ENCODE data around the gene CPNE5. TPM values are rescaled to one million over a fixed set of nuclear protein-coding genes. Genes with fewer than 3 reads are reported as not detected.

Gene CPNE5
- total RNA-seq, 4 donors from 2014 or later = 0.19 to 1.3 (median 0.59) TPM

DNA sequence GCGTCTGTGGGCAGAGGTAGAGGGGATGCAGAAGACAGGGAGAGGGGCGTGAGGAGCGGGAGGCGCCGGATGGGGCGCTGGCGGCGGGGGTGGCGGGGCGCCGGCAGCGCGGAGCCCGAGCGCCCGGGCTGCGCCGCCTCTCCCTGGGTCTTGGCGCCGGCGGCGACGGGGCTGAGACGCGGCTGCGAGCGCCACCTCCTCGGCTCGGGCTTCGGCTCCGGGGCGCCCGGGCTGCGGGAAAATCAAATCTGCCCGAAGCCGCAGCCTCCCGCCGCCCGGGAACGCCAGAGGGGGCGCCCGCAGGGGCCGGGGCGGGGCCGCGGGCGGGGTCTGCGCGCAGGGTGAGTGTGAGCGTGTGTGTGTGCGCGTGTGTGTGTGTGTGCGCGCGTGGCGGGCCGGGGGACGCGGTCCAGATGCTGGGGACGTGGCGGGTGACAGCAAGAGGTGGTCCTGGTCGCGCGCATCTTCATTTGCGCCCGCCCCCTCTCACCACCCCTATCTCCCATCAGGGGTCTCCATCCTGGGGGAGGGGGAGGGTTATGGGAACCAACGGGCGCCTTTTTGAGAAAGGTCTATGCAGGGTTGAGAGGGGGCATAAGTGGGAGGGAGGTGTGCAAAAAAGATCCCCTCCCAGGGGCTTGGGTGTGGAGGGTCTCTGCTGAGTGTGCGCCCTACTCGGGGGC lies 646 bp upstream of the CPNE5 start:
- TF ChIP-seq, protein P1, sequence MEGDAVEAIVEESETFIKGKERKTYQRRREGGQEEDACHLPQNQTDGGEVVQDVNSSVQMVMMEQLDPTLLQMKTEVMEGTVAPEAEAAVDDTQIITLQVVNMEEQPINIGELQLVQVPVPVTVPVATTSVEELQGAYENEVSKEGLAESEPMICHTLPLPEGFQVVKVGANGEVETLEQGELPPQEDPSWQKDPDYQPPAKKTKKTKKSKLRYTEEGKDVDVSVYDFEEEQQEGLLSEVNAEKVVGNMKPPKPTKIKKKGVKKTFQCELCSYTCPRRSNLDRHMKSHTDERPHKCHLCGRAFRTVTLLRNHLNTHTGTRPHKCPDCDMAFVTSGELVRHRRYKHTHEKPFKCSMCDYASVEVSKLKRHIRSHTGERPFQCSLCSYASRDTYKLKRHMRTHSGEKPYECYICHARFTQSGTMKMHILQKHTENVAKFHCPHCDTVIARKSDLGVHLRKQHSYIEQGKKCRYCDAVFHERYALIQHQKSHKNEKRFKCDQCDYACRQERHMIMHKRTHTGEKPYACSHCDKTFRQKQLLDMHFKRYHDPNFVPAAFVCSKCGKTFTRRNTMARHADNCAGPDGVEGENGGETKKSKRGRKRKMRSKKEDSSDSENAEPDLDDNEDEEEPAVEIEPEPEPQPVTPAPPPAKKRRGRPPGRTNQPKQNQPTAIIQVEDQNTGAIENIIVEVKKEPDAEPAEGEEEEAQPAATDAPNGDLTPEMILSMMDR (IDR thresholded peaks at IDR 0.05; ENCODE audit: low read depth) = no peak

- TF ChIP-seq, protein P1 (IDR thresholded peaks at IDR 0.05; ENCODE audit: low read depth) = no peak
Measured at GRCh38 chr6:36837686-36838085, 1.6 kb downstream of the CPNE5 start.

DNA sequence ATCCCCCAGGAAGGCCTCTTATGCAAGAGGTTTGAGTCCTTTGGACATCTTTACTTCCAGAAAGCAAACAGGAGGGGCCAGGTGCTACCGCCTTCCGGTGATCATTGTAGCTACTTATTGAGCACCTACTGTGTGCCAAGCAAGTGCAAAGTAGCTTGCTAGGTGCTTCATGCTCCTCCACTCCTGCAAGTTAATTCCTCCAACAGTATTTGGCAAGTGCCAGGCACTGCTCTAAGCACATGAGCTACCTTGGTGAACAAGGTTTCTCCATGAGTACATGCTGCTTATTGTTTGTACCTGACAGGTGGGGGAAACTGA lies 2.3 kb downstream of the CPNE5 start:
- TF ChIP-seq, protein P1 (IDR thresholded peaks at IDR 0.05; ENCODE audit: low read depth) = no peak

GRCh38 chr6:36836111-36837021 lies 2.9 kb downstream of the CPNE5 start:
- TF ChIP-seq, protein P1 (IDR thresholded peaks at IDR 0.05; ENCODE audit: low read depth) = no peak

DNA sequence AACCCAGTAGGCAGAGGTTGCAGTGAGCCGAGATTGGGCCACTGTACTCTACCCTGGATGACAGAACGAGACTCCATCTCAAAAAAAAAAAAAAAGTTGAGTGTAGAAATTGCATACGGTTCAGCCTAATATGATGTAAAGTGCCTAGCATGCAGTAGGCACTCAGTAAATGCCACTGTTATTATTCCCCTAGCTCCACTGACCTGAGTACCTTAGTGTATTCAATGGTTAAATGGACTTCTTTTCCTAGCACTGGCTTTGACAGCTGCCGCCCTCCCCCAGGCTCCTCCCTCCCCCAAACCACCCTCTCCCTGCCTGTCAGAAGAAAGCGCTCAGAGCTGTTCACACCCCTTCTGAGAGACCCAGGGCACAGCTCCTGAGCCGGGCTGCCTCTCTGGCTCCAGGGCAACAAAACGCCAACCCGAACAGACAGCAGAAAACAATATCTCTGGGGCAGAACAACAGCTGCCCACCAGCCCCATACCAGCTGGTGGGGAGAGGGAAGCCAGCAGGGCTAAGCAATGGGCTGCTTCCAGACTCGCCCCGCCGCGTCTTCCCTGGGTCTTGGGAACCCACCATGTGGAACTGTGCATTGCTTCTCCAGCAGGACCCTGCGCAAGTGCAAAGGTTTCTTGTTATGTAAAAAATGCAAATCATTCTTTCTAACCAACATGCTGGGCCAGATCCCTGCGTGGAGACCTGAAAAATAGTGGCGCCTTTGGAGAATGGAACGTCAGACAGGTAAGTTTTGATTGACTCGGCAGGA lies 4.5 kb downstream of the CPNE5 start:
- TF ChIP-seq, protein P1 (IDR thresholded peaks at IDR 0.05; ENCODE audit: low read depth) = no peak

DNA sequence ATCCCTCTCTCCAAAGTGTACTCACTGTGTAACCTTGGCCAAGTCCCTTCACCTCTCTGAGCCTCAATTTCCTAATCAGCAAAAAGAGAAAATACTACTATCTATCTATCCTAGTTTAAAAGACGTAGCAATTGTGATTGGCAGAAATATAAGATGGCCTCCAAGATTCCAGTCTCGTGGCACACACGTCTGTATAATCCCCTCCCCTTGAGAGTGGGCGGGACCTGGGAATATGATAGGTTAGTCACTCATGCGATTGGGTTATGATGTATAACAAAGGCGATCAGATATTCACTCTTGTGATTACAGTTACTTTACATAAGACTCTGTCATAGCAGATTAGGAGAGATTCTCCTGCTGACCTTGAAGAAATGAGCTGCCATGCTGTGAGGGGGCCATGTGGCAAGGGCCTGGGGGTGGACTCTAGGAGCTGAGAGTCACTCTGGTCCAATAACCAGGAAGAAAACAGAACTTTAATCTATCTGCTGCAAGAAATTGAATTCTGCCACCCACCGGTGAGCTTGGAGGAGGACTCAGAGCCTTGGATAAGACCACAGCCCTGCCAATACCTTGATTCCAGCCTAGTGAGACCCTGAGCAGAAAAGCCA lies 6.0 kb downstream of the CPNE5 start:
- TF ChIP-seq, protein P1 (IDR thresholded peaks at IDR 0.05; ENCODE audit: low read depth) = no peak

Data from subcutaneous adipose tissue (tissue), 4 donors.